ENCODE data around the gene SNX5. TPM values are rescaled to one million over a fixed set of nuclear protein-coding genes. Genes with fewer than 3 reads are reported as not detected.
A peak's percentile ranks its signal among the peaks of the same experiment; 100 is the strongest.

Gene SNX5
- total and polyA plus RNA-seq, 2 of the 13 experiments (the other 11 are each of a cell fraction or from before 2014, with no cell fraction given) = 664 to 1,040 TPM

DNA sequence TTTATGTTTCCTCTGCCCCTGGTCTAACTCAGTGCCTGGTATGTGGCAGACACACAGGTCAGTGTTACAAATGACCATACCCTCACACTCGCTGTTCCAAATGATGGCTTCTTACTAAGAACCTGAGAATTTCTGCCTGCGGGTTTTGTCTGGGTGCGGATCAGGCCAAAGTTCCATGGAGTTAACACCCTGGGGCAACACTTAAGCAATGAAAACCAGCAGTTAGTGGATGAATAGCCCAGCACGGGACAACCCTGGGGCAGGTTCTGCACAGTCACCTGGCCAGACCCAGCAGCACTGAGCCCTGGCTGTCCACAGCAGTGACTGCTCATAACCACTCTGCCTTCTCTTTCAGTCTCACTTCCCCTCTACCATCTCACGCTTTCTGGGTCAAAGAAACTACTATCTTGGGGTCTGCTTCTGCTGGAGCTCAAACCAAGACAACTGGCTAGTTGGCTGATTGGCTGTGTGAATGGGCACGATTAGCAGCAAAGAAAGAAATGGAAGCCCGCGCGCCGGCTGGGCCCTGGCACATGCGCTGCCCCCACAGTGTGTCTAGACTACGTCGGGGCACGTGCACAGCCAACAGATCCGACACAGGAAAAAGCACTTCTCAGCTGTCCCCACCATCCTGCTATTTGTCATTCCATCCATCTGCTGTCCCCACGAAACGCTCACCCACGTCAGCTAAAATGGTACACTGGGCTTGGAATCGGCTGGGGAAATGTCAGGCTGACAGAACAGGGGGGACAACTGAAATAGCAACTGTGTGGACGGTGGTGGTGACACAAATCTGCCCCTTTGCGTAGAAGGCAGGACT is 36.8 kb upstream of the SNX5 start (continued):
- 0 out of 2 replicates have a peak, but pooled peaks have one; percentile 14 for TF ChIP-seq AHDC1 (CRISPR knock-in tag; IDR thresholded peaks at IDR 0.05; ENCODE audit: borderline replicate concordance)
- no peak for TF ChIP-seq AFF4 (CRISPR knock-in tag; IDR thresholded peaks at IDR 0.05)
- TF ChIP-seq ZNF552 (CRISPR knock-in tag; IDR thresholded peaks at IDR 0.05; ENCODE audit: borderline replicate concordance) = no peak
- TF ChIP-seq, protein P1, sequence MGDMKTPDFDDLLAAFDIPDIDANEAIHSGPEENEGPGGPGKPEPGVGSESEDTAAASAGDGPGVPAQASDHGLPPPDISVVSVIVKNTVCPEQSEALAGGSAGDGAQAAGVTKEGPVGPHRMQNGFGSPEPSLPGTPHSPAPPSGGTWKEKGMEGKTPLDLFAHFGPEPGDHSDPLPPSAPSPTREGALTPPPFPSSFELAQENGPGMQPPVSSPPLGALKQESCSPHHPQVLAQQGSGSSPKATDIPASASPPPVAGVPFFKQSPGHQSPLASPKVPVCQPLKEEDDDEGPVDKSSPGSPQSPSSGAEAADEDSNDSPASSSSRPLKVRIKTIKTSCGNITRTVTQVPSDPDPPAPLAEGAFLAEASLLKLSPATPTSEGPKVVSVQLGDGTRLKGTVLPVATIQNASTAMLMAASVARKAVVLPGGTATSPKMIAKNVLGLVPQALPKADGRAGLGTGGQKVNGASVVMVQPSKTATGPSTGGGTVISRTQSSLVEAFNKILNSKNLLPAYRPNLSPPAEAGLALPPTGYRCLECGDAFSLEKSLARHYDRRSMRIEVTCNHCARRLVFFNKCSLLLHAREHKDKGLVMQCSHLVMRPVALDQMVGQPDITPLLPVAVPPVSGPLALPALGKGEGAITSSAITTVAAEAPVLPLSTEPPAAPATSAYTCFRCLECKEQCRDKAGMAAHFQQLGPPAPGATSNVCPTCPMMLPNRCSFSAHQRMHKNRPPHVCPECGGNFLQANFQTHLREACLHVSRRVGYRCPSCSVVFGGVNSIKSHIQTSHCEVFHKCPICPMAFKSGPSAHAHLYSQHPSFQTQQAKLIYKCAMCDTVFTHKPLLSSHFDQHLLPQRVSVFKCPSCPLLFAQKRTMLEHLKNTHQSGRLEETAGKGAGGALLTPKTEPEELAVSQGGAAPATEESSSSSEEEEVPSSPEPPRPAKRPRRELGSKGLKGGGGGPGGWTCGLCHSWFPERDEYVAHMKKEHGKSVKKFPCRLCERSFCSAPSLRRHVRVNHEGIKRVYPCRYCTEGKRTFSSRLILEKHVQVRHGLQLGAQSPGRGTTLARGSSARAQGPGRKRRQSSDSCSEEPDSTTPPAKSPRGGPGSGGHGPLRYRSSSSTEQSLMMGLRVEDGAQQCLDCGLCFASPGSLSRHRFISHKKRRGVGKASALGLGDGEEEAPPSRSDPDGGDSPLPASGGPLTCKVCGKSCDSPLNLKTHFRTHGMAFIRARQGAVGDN (CRISPR knock-in tag; IDR thresholded peaks at IDR 0.05) = peak; percentile 49
